HG03460 (cell line): ENCODE results near the gene TOX2.

Source experiments
- ATAC-seq: cut with Tn5 transposase; IDR thresholded peaks from one replicate; pipeline ENCODE4 v1.9.1; 2021; ENCODE audit not compliant: unreplicated experiment

The TOX2 gene

GRCh38 chr20:44117296-44118184, 202.9 kb downstream of the TOX2 start:
- no peak for ATAC-seq

GRCh38 chr20:44118185-44119033, 203.8 kb downstream of the TOX2 start:
- no peak for ATAC-seq
